Hepatocyte (in vitro differentiated cells): Measurements from ENCODE around the gene IMMP2L. TPM values are rescaled to one million over a fixed set of nuclear protein-coding genes. Genes with fewer than 3 reads are reported as not detected.

Experiments
- DNase-seq: peaks from one replicate; pipeline ENCODE4 v3.0.0-alpha.2; 2016; ENCODE audit warnings: low spot score
- H2AFZ ChIP-seq: fragments of 200-600 bp; sonication (generic); 2 replicates; pipeline ENCODE4 v1.6.0; 2016; ENCODE audit warnings: antibody characterized with exemption, mild to moderate bottlenecking
- H3K27ac ChIP-seq: fragments of 200-600 bp; sonication (generic); 2 replicates; pipeline ENCODE4 v1.5.1; 2016; ENCODE audit warnings: mild to moderate bottlenecking
- H3K27me3 ChIP-seq: fragments of 200-600 bp; sonication (generic); 2 replicates; pipeline ENCODE4 v1.6.1; 2016
- H3K36me3 ChIP-seq: fragments of 200-600 bp; sonication (generic); replicated peaks from 2 replicates; pipeline ENCODE4 v1.5.1; 2016; ENCODE audit warnings: low read depth; ENCODE audit not compliant: insufficient read depth
- H3K4me1 ChIP-seq: fragments of 200-600 bp; sonication (generic); 2 replicates; pipeline ENCODE4 v1.5.1; 2016; ENCODE audit warnings: mild to moderate bottlenecking, moderate library complexity; ENCODE audit not compliant: insufficient read depth
- H3K4me2 ChIP-seq: fragments of 200-600 bp; sonication (generic); 2 replicates; pipeline ENCODE4 v1.6.0; 2016
- H3K4me3 ChIP-seq: fragments of 200-600 bp; sonication (generic); 2 replicates; pipeline ENCODE4 v1.5.1; 2016; ENCODE audit warnings: mild to moderate bottlenecking
- H3K79me2 ChIP-seq: fragments of 200-600 bp; sonication (generic); 2 replicates; pipeline ENCODE4 v1.6.0; 2017; ENCODE audit warnings: mild to moderate bottlenecking
- H3K9me2 ChIP-seq: fragments of 200-600 bp; sonication (generic); replicated peaks from 2 replicates; pipeline ENCODE4 v1.6.0; 2017; ENCODE audit warnings: mild to moderate bottlenecking; ENCODE audit not compliant: insufficient read depth
- H3K9me3 ChIP-seq: fragments of 200-600 bp; sonication (generic); 2 replicates; pipeline ENCODE4 v1.5.1; 2016; ENCODE audit warnings: low read depth, mild to moderate bottlenecking
- H4K20me1 ChIP-seq: fragments of 200-600 bp; sonication (generic); 2 replicates; pipeline ENCODE4 v1.6.0; 2016; ENCODE audit warnings: mild to moderate bottlenecking; ENCODE audit not compliant: insufficient read depth, poor library complexity, severe bottlenecking
- EZH2 ChIP-seq: fragments of 200-600 bp; sonication (generic); IDR thresholded peaks from 2 replicates; pipeline ENCODE4 v1.6.1; 2016; ENCODE audit warnings: antibody characterized with exemption, mild to moderate bottlenecking, borderline replicate concordance
- EZH2phosphoT487 ChIP-seq: fragments of 200-600 bp; sonication (generic); IDR thresholded peaks from one replicate; pipeline ENCODE4 v1.6.1; 2018; ENCODE audit warnings: antibody characterized with exemption, mild to moderate bottlenecking, low read depth, moderate library complexity; ENCODE audit not compliant: unreplicated experiment, severe bottlenecking
- WGBS: methylation state at CpG from one replicate; pipeline ENCODE4 v1.1.6; 2016; ENCODE audit warnings: low lambda C conversion rate; ENCODE audit errors: missing lambda C conversion rate; 5-methylcytosine and 5-hydroxymethylcytosine counted together
- polyA plus RNA-seq: library from polyadenylated mRNA; unstranded; fragments of >200 nt; fragmentation: Nextera tagmentation; extraction: Ambion mirVana; gene quantifications from 2 replicates; pipeline ENCODE4 v1.2.1, GENCODE V29; 2016
- total RNA-seq: library from RNA; depleted of rRNA; stranded (reverse); fragments of >200 nt; gene quantifications from 2 replicates; pipeline ENCODE4 v1.2.3, GENCODE V29; 2014
- TF ChIP-seq, protein P1 (sequence below): fragments of 200-600 bp; sonication (generic); IDR thresholded peaks from 2 replicates; pipeline ENCODE4 v1.5.1; 2016; ENCODE audit warnings: antibody characterized with exemption, mild to moderate bottlenecking; ENCODE audit not compliant: poor library complexity

Gene IMMP2L
- total and polyA plus RNA-seq, 2 experiments from 2014 or later: 13.3 to 17.6 TPM

DNA sequence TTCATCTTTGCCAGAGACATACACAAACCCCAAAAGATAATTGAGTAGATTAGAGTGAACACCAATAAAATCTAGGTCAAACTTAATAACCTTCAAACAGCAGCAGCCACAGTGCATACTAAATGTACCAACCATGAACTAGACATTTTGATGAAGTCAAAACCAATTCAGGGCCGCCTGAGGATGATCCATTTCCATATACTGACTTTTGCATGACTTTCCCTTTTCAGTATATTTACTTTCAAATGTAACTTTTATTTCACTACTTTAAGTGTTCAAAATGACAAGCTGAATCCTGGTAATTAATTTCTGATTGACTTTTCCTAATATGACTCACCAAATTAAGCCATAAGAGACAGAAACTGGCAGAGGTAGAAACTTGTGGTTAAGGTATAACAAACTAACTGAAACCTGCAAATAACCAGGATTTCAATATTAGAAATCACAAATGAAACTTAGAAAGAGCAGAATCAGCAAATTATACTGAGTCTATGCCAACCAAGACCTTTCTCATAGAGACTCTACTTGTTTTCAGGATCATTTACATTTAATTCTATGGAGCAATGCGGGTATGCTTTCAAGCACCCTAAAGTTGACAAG is 643.2 kb downstream of the IMMP2L start:
- 93% methylated on average over 2 of the region's 2 CpGs for WGBS
- no peak for DNase-seq

GRCh38 chr7:110914263-110914662 is 648.0 kb downstream of the IMMP2L start:
- Histone ChIP-seq H3K4me1 (no peaks in the 10 kb centered on the region), H2AFZ (no peak overlapping the region), H3K9me2 (no peaks in the 10 kb centered on the region), H3K4me3 (no peak overlapping the region), H3K4me2 (no peak overlapping the region), H3K27me3 (no peaks in the 10 kb centered on the region), H3K9me3 (no peaks in the 10 kb centered on the region), H3K27ac (no peak overlapping the region), H3K79me2 (no peaks in the 10 kb centered on the region), H4K20me1 (no peaks in the 10 kb centered on the region), H3K36me3 (no peaks in the 10 kb centered on the region)
- no peak for DNase-seq
- TF ChIP-seq, protein P1, sequence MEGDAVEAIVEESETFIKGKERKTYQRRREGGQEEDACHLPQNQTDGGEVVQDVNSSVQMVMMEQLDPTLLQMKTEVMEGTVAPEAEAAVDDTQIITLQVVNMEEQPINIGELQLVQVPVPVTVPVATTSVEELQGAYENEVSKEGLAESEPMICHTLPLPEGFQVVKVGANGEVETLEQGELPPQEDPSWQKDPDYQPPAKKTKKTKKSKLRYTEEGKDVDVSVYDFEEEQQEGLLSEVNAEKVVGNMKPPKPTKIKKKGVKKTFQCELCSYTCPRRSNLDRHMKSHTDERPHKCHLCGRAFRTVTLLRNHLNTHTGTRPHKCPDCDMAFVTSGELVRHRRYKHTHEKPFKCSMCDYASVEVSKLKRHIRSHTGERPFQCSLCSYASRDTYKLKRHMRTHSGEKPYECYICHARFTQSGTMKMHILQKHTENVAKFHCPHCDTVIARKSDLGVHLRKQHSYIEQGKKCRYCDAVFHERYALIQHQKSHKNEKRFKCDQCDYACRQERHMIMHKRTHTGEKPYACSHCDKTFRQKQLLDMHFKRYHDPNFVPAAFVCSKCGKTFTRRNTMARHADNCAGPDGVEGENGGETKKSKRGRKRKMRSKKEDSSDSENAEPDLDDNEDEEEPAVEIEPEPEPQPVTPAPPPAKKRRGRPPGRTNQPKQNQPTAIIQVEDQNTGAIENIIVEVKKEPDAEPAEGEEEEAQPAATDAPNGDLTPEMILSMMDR: no peak
- TF ChIP-seq EZH2 (no peak), EZH2phosphoT487 (no peak)
- WGBS: 86% methylated on average over 2 of the region's 2 CpGs

More for the DNA sequence above, 643.2 kb downstream of the IMMP2L start:
- Histone ChIP-seq H4K20me1 (no peaks in the 10 kb centered on the region), H3K9me3 (no peaks in the 10 kb centered on the region), H3K36me3 (no peaks in the 10 kb centered on the region), H3K4me2 (no peak overlapping the region), H3K27ac (no peak overlapping the region), H3K4me3 (no peak overlapping the region), H3K27me3 (no peaks in the 10 kb centered on the region), H3K4me1 (no peaks in the 10 kb centered on the region), H3K79me2 (no peaks in the 10 kb centered on the region), H2AFZ (no peak overlapping the region), H3K9me2 (no peaks in the 10 kb centered on the region)
- TF ChIP-seq EZH2: no peak
- TF ChIP-seq EZH2phosphoT487: no peak
- TF ChIP-seq, protein P1: no peak

- Histone ChIP-seq H3K4me1 (no peaks in the 10 kb centered on the region), H2AFZ (no peak overlapping the region), H3K27ac (no peak overlapping the region), H3K4me3 (no peak overlapping the region), H4K20me1 (no peaks in the 10 kb centered on the region), H3K9me3 (no peaks in the 10 kb centered on the region), H3K79me2 (no peaks in the 10 kb centered on the region), H3K36me3 (no peaks in the 10 kb centered on the region), H3K27me3 (no peaks in the 10 kb centered on the region), H3K4me2 (no peak overlapping the region), H3K9me2 (no peaks in the 10 kb centered on the region)
- DNase-seq: no peak
- TF ChIP-seq EZH2phosphoT487: no peak
- no peak for TF ChIP-seq EZH2
- TF ChIP-seq, protein P1: no peak
- WGBS: 96% methylated on average over 2 of the region's 2 CpGs
Measured at GRCh38 chr7:110911632-110912031, 650.7 kb downstream of the IMMP2L start.

DNA sequence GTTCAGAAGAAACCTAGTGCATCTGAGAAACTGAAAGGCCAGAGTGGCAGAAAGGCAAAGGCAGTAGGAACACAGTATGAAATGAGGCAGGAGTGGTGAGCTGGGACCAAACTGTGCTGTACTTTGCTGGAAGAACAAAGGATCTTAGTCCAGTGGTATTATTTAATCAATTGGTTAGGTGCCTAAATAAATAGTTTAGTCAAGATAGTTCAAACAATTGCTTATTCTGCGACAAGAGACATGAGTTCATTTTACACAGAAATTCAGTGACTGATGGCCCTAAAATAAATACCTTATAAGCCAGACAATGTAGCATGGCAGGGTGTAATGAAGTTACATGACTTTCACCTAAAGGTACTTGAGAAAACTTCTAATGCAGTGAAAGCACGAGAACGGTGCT is 653.2 kb downstream of the IMMP2L start:
- Histone ChIP-seq H3K4me1 (no peaks in the 10 kb centered on the region), H3K9me2 (no peaks in the 10 kb centered on the region), H3K27me3 (no peaks in the 10 kb centered on the region), H2AFZ (no peak overlapping the region), H4K20me1 (no peaks in the 10 kb centered on the region), H3K9me3 (no peaks in the 10 kb centered on the region), H3K36me3 (no peaks in the 10 kb centered on the region), H3K4me3 (no peak overlapping the region), H3K27ac (no peak overlapping the region), H3K4me2 (no peak overlapping the region), H3K79me2 (no peaks in the 10 kb centered on the region)
- TF ChIP-seq, protein P1: no peak
- no peak for DNase-seq
- WGBS: 79% methylated on average over 3 of the region's 3 CpGs
